Measurements from ENCODE around the gene AP2B1. TPM values are rescaled to one million over a fixed set of nuclear protein-coding genes. Genes with fewer than 3 reads are reported as not detected.

The AP2B1 gene
- total RNA-seq, 4 donors from 2014 or later: 62.0 to 77.2 (median 70.1) TPM

DNA sequence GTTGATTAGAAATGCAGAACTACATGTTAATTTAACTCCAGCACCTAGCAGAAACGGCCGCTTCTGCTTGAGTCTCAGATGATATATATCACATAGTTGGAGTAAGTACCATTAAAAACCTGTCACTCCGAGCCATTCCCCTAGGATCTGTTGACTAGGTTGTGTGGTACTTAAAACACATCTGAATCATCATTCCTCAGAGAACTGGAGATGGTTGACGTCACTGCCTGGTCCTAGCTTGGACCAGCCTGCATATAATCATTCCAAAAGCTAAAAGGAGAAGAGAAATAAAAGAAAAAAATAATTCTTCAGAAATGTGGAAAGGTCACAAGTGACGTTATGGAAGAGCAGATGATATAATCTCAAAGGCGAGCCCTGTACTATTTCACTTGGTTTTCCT lies 113.0 kb downstream of the AP2B1 start:
- TF ChIP-seq, protein P1, sequence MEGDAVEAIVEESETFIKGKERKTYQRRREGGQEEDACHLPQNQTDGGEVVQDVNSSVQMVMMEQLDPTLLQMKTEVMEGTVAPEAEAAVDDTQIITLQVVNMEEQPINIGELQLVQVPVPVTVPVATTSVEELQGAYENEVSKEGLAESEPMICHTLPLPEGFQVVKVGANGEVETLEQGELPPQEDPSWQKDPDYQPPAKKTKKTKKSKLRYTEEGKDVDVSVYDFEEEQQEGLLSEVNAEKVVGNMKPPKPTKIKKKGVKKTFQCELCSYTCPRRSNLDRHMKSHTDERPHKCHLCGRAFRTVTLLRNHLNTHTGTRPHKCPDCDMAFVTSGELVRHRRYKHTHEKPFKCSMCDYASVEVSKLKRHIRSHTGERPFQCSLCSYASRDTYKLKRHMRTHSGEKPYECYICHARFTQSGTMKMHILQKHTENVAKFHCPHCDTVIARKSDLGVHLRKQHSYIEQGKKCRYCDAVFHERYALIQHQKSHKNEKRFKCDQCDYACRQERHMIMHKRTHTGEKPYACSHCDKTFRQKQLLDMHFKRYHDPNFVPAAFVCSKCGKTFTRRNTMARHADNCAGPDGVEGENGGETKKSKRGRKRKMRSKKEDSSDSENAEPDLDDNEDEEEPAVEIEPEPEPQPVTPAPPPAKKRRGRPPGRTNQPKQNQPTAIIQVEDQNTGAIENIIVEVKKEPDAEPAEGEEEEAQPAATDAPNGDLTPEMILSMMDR (IDR thresholded peaks at IDR 0.05; ENCODE audit: low read depth): no peak

DNA sequence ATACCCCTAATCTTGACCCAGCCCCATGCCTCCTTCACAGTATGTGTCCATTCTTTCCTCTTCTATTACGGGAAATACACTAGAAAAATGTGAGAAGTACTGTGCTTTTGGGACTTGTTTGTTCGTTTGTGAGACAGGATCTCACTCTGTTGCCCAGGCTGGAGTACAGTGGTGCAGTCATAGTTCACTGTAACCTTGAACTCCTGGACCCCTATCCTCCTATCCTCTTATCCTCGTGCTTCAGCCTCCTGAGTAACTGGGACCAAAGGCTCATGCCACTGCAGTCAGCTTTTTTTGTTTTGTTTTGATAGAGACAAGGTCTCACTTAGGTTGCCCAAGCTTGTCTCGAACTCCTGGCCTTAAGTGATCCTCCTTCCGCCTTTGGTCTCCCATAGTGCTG lies 114.4 kb downstream of the AP2B1 start:
- TF ChIP-seq, protein P1 (IDR thresholded peaks at IDR 0.05; ENCODE audit: low read depth): no peak

DNA sequence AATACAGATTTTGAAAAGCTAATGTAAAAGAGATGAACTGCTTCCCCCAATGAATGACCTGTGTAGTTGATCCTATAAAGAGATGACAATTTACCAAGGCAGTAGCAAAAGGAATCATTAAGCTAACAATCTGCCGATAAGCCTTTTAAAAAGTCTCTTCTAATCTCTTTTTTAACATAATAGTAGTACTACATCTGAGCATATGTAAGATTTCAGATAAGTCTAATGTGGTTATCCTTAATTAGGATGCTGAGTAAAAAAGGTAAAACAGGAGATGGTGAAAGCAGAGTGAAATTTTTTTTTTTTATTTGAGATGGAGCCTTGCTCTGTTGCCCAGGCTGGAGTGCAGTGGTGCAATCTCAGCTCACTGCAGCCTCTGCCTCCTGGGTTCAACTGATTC lies 118.1 kb downstream of the AP2B1 start:
- TF ChIP-seq, protein P1 (IDR thresholded peaks at IDR 0.05; ENCODE audit: low read depth): no peak

DNA sequence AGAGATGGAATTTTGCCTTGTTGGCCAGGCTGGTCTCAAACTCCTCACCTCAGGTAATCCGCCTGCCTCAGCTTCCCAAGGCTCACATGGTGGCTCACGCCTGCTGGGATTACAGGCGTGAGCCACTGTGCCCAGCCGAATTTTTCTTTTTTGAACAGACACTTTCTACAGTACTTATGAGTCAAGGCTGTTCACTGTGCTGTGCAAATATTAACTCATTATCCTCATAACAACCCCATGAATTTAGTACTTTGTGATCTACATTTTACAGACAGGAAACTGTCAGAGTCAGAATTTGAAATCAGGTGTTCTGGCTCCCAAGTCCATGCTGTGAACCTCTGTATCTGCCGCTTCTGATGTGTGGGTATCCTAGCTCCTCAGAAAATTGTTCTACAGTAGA lies 118.6 kb downstream of the AP2B1 start:
- TF ChIP-seq, protein P1 (IDR thresholded peaks at IDR 0.05; ENCODE audit: low read depth): no peak

DNA sequence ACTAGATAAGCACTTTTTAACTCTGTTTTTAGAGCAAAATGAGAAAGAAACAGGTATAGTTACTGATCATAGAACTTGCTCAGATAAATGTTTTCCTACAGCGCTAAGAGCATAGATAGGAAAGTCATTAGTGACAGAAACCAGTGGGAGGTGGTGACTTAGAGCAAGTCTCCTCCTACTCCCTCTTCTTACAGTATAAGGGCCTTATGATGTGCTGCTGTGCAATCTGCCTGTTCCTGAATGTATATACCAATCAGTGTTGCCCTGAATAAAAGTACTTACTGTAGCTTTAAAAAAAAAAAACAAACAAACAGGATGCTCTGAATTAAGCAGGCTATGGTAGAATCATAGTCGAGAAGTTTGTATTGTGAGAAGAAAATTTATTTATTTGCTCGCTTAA lies 121.0 kb downstream of the AP2B1 start:
- TF ChIP-seq, protein P1 (IDR thresholded peaks at IDR 0.05; ENCODE audit: low read depth): no peak

DNA sequence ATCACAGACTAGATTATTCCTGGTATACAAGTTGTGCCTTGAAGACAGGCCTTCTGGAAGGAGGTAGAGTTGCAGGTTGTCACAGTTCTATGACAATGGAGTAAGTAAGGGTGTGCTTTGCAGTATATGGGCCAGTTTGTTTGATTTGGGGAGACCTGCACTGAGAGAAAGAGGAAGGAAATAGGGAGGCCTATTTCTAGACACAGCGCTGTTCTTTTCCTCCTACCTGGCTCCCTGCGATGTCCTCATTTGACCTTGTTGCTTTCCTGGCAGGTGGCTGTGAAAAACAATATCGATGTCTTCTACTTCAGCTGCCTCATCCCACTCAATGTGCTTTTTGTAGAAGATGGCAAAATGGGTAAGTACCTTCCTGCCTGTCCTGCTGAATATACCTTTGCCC lies 121.8 kb downstream of the AP2B1 start:
- TF ChIP-seq, protein P1 (IDR thresholded peaks at IDR 0.05; ENCODE audit: low read depth): no peak

DNA sequence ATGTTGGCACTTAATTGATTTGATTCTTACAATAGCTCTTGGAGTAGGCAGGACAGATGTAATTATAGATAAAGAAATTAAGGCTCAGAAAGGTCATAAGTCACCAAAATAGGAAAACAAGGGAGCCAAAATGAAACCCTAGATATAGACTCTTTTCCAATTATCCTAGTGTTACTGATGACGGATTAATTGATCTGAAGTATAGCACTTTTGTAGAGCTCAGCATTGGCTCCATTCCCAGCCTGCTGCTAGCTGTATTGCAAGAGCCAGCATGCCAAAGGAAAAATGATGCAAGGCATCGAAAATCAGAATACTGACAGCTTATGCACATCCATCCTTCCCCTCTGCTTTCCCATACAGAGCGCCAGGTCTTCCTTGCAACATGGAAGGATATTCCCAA lies 122.8 kb downstream of the AP2B1 start:
- TF ChIP-seq, protein P1 (IDR thresholded peaks at IDR 0.05; ENCODE audit: low read depth): no peak
